ENCODE data around the gene PTPN4.

- TF ChIP-seq CTCF (IDR thresholded peaks at IDR 0.05) (no peak), POLR2A (IDR thresholded peaks at IDR 0.05) (no peak)
Measured at GRCh38 chr2:119710281-119710680, 49.4 kb upstream of the PTPN4 start.

All from esophagus squamous epithelium (tissue), 4 donors.